HepG2 (cell line): ENCODE measurements around the gene YIF1B. TPM values are rescaled to one million over a fixed set of nuclear protein-coding genes. Genes with fewer than 3 reads are reported as not detected.

Experiments used
- ELK4 ChIP-seq: sonication (generic); formaldehyde crosslinking; IDR thresholded peaks from 2 replicates; pipeline ENCODE4 v1.9.0; 2021; ENCODE audit warnings: missing genetic modification reagents, borderline replicate concordance
- HMGXB3 ChIP-seq: sonication (generic); formaldehyde crosslinking; IDR thresholded peaks from 2 replicates; pipeline ENCODE4 v1.4.0; 2020; ENCODE audit warnings: missing genetic modification reagents, borderline replicate concordance
- LCORL ChIP-seq, 2 experiments: fragments of 450-650 bp in 1 of 2; sonication (generic) in 1 of 2; formaldehyde crosslinking in 1 of 2; IDR thresholded peaks; 2 replicates each; pipeline versions ENCODE4 v1.5.0 to v1.6.1; 2017 to 2020; ENCODE audit warnings: antibody characterized with exemption in 1 of 2, missing genetic modification reagents in 1 of 2
- PHF21A ChIP-seq: sonication (generic); formaldehyde crosslinking; IDR thresholded peaks from 2 replicates; pipeline ENCODE4 v1.5.0; 2020; ENCODE audit warnings: mild to moderate bottlenecking, missing genetic modification reagents
- SP140L ChIP-seq: sonication (generic); formaldehyde crosslinking; IDR thresholded peaks from 2 replicates; pipeline ENCODE4 v1.4.0; 2020; ENCODE audit warnings: missing genetic modification reagents, borderline replicate concordance
- TBX3 ChIP-seq: fragments of 450-650 bp; IDR thresholded peaks from 2 replicates; pipeline ENCODE4 v1.6.1; 2017; ENCODE audit warnings: antibody characterized with exemption, mild to moderate bottlenecking, inconsistent platforms, borderline replicate concordance
- ZBTB43 ChIP-seq: sonication (generic); formaldehyde crosslinking; conservative IDR thresholded peaks from 2 replicates; pipeline ENCODE4 v1.4.0; 2020; ENCODE audit warnings: missing genetic modification reagents
- ZC3H4 ChIP-seq: sonication (generic); formaldehyde crosslinking; IDR thresholded peaks from 2 replicates; pipeline ENCODE4 v1.4.0; 2020; ENCODE audit warnings: missing genetic modification reagents, borderline replicate concordance
- ZNF318 ChIP-seq: sonication (generic); formaldehyde crosslinking; IDR thresholded peaks from 2 replicates; pipeline ENCODE4 v1.4.0; 2020; ENCODE audit warnings: mild to moderate bottlenecking, missing genetic modification reagents
- ZNF460 ChIP-seq: sonication (generic); formaldehyde crosslinking; IDR thresholded peaks from 2 replicates; pipeline ENCODE4 v1.5.1; 2020; ENCODE audit warnings: missing genetic modification reagents, mild to moderate bottlenecking, borderline replicate concordance
- ZNF468 ChIP-seq: sonication (generic); formaldehyde crosslinking; IDR thresholded peaks from 2 replicates; pipeline ENCODE4 v1.8.0; 2022; ENCODE audit warnings: mild to moderate bottlenecking, moderate library complexity, missing genetic modification reagents
- polyA plus RNA-seq, 8 experiments: library from polyadenylated mRNA; depleted of rRNA in 3 of 8; stranded (reverse) in 7 of 8; unstranded in 1 of 8; fragments of >200 nt; fragmentation: Illumina TruSeq in 4 of 8; extraction: Trizol in 4 of 8; gene quantifications; 2 replicates each; pipeline versions ENCODE4 v1.2.1 to v1.2.3, GENCODE V29; 2011 to 2016; ENCODE audit warnings: low read depth in 4 of 8, missing spikeins in 1 of 8, mixed read lengths in 1 of 8; ENCODE audit not compliant: insufficient read depth in 1 of 8
- total RNA-seq, 5 experiments: library from RNA; depleted of rRNA; stranded (reverse); fragments of >200 nt; fragmentation: Illumina TruSeq; extraction: Trizol; gene quantifications; 2 replicates each; pipeline ENCODE4 v1.2.3, GENCODE V29; 2016; ENCODE audit warnings: low read depth in 1 of 5
- TF ChIP-seq, protein P1 (sequence below): sonication (generic); formaldehyde crosslinking; IDR thresholded peaks from 2 replicates; pipeline ENCODE4 v1.8.0; 2022; ENCODE audit warnings: mild to moderate bottlenecking, missing genetic modification reagents, moderate library complexity

Gene YIF1B
- total and polyA plus RNA-seq, 2 of the 13 experiments (the other 11 are each of a cell fraction or from before 2014, with no cell fraction given), result 41.4 to 85.2 TPM

- TF ChIP-seq PHF21A, result peak; percentile 28; the same call in 1 of the 2 replicates
- TF ChIP-seq HMGXB3, result no peak
- no peak for TF ChIP-seq ZC3H4 (CRISPR knock-in tag)
- TF ChIP-seq LCORL (IDR thresholded peaks at IDR 0.05), result no peak
- TF ChIP-seq LCORL (CRISPR knock-in tag; IDR thresholded peaks at IDR 0.05), result no peak
- no peak for TF ChIP-seq TBX3
- TF ChIP-seq ZNF468 (CRISPR knock-in tag), result no peak
- TF ChIP-seq, protein P1, sequence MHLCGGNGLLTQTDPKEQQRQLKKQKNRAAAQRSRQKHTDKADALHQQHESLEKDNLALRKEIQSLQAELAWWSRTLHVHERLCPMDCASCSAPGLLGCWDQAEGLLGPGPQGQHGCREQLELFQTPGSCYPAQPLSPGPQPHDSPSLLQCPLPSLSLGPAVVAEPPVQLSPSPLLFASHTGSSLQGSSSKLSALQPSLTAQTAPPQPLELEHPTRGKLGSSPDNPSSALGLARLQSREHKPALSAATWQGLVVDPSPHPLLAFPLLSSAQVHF (CRISPR knock-in tag), result 0 out of 2 replicates have a peak, but pooled peaks have one; percentile 38
- no peak for TF ChIP-seq ELK4 (CRISPR knock-in tag)
- no peak for TF ChIP-seq ZNF460 (CRISPR knock-in tag)
- no peak for TF ChIP-seq ZBTB43
- no peak for TF ChIP-seq ZNF318 (CRISPR knock-in tag)
- no peak for TF ChIP-seq SP140L (CRISPR knock-in tag)
These were observed 11.3 kb downstream of the YIF1B start (continued) for GRCh38 chr19:38304352-38304865.
